HepG2 (cell line): ENCODE data around the gene STX10. TPM values are rescaled to one million over a fixed set of nuclear protein-coding genes. Genes with fewer than 3 reads are reported as not detected.

Source experiments
- ERF ChIP-seq: IDR thresholded peaks from 2 replicates; pipeline ENCODE4 v1.6.1; 2018; ENCODE audit warnings: missing biosample characterization, missing genetic modification reagents
- HNRNPH1 ChIP-seq: fragments of 200-400 bp; formaldehyde crosslinking; optimal IDR thresholded peaks from 2 replicates; pipeline ENCODE3; 2017; ENCODE audit warnings: mild to moderate bottlenecking, low read depth, low read length
- KLF15 ChIP-seq: sonication (generic); formaldehyde crosslinking; IDR thresholded peaks from 2 replicates; pipeline ENCODE4 v1.8.1; 2023; ENCODE audit warnings: borderline replicate concordance, mild to moderate bottlenecking, inconsistent platforms, missing genetic modification reagents, mixed read lengths
- NFYB ChIP-seq: sonication (generic); formaldehyde crosslinking; IDR thresholded peaks from 2 replicates; pipeline ENCODE4 v1.4.0; 2020; ENCODE audit warnings: missing genetic modification reagents
- THAP11 ChIP-seq: IDR thresholded peaks from 2 replicates; pipeline ENCODE4 v1.6.1; 2016; ENCODE audit warnings: missing biosample characterization, missing genetic modification reagents
- ZNF224 ChIP-seq: sonication (generic); formaldehyde crosslinking; IDR thresholded peaks from 2 replicates; pipeline ENCODE4 v1.5.0; 2020; ENCODE audit warnings: mild to moderate bottlenecking, missing genetic modification reagents
- ZNF225 ChIP-seq: sonication (generic); formaldehyde crosslinking; IDR thresholded peaks from 2 replicates; pipeline ENCODE4 v1.4.0; 2020; ENCODE audit warnings: mild to moderate bottlenecking, missing genetic modification reagents
- ZNF431 ChIP-seq: sonication (generic); formaldehyde crosslinking; IDR thresholded peaks from 2 replicates; pipeline ENCODE4 v1.9.0; 2022; ENCODE audit warnings: missing genetic modification reagents, low read depth, mild to moderate bottlenecking, borderline replicate concordance
- ZNF530 ChIP-seq: sonication (generic); formaldehyde crosslinking; IDR thresholded peaks from 2 replicates; pipeline ENCODE4 v1.5.0; 2020; ENCODE audit warnings: low read depth, mild to moderate bottlenecking, missing genetic modification reagents
- ZNF543 ChIP-seq: sonication (generic); formaldehyde crosslinking; IDR thresholded peaks from 2 replicates; pipeline ENCODE4 v1.4.0; 2020; ENCODE audit warnings: mild to moderate bottlenecking, missing genetic modification reagents
- ZNF546 ChIP-seq: sonication (generic); formaldehyde crosslinking; conservative IDR thresholded peaks from 2 replicates; pipeline ENCODE4 v1.8.1; 2023; ENCODE audit warnings: mild to moderate bottlenecking, missing genetic modification reagents
- polyA plus RNA-seq, 8 experiments: library from polyadenylated mRNA; depleted of rRNA in 3 of 8; stranded (reverse) in 7 of 8; unstranded in 1 of 8; fragments of >200 nt; fragmentation: Illumina TruSeq in 4 of 8; extraction: Trizol in 4 of 8; gene quantifications; 2 replicates each; pipeline versions ENCODE4 v1.2.1 to v1.2.3, GENCODE V29; 2011 to 2016; ENCODE audit warnings: low read depth in 4 of 8, missing spikeins in 1 of 8, mixed read lengths in 1 of 8; ENCODE audit not compliant: insufficient read depth in 1 of 8
- total RNA-seq, 5 experiments: library from RNA; depleted of rRNA; stranded (reverse); fragments of >200 nt; fragmentation: Illumina TruSeq; extraction: Trizol; gene quantifications; 2 replicates each; pipeline ENCODE4 v1.2.3, GENCODE V29; 2016; ENCODE audit warnings: low read depth in 1 of 5
- TF ChIP-seq, protein P1 (sequence below): IDR thresholded peaks from 2 replicates; pipeline ENCODE4 v1.6.1; 2016; ENCODE audit warnings: mild to moderate bottlenecking, missing biosample characterization, missing genetic modification reagents
- TF ChIP-seq, protein P2 (sequence below): conservative IDR thresholded peaks from 2 replicates; pipeline ENCODE4 v1.6.1; 2018; ENCODE audit warnings: missing genetic modification reagents
- TF ChIP-seq, protein P3 (sequence below): sonication (generic); formaldehyde crosslinking; IDR thresholded peaks from 2 replicates; pipeline ENCODE4 v1.4.0; 2020; ENCODE audit warnings: missing genetic modification reagents, mild to moderate bottlenecking, borderline replicate concordance
- TF ChIP-seq, protein P4 (sequence below): sonication (generic); formaldehyde crosslinking; IDR thresholded peaks from 2 replicates; pipeline ENCODE4 v1.8.0; 2023; ENCODE audit warnings: mild to moderate bottlenecking, missing genetic modification reagents
- TF ChIP-seq, protein P5 (sequence below): sonication (generic); formaldehyde crosslinking; IDR thresholded peaks from 2 replicates; pipeline ENCODE4 v1.4.0; 2020; ENCODE audit warnings: missing genetic modification reagents, borderline replicate concordance
- TF ChIP-seq, protein P6 (sequence below): sonication (generic); formaldehyde crosslinking; IDR thresholded peaks from 2 replicates; pipeline ENCODE4 v1.9.0; 2021; ENCODE audit warnings: missing genetic modification reagents, borderline replicate concordance

Gene STX10
- total and polyA plus RNA-seq, 2 of the 13 experiments (the other 11 are each of a cell fraction or from before 2014, with no cell fraction given) = 47.9 to 66.4 TPM

DNA sequence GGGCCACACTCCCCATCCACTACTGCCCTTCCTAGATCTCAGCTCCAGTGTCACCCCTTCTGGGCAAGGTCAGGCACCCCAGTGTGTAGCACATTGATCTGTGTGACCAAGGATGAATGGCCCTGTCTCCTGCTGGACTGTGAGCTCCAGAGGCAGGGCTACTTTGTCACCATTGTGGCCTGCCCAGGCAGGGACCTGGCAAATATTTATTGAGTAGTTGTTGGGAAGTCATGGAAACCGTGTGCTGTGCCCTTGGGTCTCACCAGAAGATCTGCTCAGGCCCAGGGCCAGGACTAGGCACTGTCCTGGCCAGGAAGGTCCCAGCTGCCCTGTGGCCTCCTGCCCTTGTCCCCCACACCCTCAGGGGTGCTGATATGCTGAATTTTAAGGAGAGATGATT lies 21.6 kb downstream of the STX10 start (continued):
- TF ChIP-seq ZNF530 (CRISPR knock-in tag) = no peak
- TF ChIP-seq HNRNPH1 = no peak
- TF ChIP-seq, protein P1, sequence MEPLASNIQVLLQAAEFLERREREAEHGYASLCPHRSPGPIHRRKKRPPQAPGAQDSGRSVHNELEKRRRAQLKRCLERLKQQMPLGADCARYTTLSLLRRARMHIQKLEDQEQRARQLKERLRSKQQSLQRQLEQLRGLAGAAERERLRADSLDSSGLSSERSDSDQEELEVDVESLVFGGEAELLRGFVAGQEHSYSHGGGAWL (CRISPR knock-in tag) = no peak
- no peak for TF ChIP-seq ZNF546 (CRISPR knock-in tag)
- no peak for TF ChIP-seq THAP11 (CRISPR knock-in tag)
- TF ChIP-seq ZNF543 (CRISPR knock-in tag) = no peak
- TF ChIP-seq NFYB = no peak
- TF ChIP-seq KLF15 = no peak
- no peak for TF ChIP-seq ZNF431 (CRISPR knock-in tag)
- no peak for TF ChIP-seq ERF (CRISPR knock-in tag)
- TF ChIP-seq, protein P2, sequence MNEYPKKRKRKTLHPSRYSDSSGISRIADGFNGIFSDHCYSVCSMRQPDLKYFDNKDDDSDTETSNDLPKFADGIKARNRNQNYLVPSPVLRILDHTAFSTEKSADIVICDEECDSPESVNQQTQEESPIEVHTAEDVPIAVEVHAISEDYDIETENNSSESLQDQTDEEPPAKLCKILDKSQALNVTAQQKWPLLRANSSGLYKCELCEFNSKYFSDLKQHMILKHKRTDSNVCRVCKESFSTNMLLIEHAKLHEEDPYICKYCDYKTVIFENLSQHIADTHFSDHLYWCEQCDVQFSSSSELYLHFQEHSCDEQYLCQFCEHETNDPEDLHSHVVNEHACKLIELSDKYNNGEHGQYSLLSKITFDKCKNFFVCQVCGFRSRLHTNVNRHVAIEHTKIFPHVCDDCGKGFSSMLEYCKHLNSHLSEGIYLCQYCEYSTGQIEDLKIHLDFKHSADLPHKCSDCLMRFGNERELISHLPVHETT (CRISPR knock-in tag) = no peak
- no peak for TF ChIP-seq ZNF224 (CRISPR knock-in tag)
- TF ChIP-seq, protein P3, sequence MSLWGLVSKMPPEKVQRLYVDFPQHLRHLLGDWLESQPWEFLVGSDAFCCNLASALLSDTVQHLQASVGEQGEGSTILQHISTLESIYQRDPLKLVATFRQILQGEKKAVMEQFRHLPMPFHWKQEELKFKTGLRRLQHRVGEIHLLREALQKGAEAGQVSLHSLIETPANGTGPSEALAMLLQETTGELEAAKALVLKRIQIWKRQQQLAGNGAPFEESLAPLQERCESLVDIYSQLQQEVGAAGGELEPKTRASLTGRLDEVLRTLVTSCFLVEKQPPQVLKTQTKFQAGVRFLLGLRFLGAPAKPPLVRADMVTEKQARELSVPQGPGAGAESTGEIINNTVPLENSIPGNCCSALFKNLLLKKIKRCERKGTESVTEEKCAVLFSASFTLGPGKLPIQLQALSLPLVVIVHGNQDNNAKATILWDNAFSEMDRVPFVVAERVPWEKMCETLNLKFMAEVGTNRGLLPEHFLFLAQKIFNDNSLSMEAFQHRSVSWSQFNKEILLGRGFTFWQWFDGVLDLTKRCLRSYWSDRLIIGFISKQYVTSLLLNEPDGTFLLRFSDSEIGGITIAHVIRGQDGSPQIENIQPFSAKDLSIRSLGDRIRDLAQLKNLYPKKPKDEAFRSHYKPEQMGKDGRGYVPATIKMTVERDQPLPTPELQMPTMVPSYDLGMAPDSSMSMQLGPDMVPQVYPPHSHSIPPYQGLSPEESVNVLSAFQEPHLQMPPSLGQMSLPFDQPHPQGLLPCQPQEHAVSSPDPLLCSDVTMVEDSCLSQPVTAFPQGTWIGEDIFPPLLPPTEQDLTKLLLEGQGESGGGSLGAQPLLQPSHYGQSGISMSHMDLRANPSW (CRISPR knock-in tag) = 0 out of 2 replicates have a peak, but pooled peaks have one; percentile 62
- TF ChIP-seq, protein P4, sequence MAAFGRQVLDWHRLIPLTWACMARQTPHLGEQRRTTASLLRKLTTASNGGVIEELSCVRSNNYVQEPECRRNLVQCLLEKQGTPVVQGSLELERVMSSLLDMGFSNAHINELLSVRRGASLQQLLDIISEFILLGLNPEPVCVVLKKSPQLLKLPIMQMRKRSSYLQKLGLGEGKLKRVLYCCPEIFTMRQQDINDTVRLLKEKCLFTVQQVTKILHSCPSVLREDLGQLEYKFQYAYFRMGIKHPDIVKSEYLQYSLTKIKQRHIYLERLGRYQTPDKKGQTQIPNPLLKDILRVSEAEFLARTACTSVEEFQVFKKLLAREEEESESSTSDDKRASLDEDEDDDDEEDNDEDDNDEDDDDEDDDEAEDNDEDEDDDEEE = no peak
- TF ChIP-seq, protein P5, sequence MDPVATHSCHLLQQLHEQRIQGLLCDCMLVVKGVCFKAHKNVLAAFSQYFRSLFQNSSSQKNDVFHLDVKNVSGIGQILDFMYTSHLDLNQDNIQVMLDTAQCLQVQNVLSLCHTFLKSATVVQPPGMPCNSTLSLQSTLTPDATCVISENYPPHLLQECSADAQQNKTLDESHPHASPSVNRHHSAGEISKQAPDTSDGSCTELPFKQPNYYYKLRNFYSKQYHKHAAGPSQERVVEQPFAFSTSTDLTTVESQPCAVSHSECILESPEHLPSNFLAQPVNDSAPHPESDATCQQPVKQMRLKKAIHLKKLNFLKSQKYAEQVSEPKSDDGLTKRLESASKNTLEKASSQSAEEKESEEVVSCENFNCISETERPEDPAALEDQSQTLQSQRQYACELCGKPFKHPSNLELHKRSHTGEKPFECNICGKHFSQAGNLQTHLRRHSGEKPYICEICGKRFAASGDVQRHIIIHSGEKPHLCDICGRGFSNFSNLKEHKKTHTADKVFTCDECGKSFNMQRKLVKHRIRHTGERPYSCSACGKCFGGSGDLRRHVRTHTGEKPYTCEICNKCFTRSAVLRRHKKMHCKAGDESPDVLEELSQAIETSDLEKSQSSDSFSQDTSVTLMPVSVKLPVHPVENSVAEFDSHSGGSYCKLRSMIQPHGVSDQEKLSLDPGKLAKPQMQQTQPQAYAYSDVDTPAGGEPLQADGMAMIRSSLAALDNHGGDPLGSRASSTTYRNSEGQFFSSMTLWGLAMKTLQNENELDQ (CRISPR knock-in tag) = no peak
- no peak for TF ChIP-seq ZNF225
- TF ChIP-seq, protein P6, sequence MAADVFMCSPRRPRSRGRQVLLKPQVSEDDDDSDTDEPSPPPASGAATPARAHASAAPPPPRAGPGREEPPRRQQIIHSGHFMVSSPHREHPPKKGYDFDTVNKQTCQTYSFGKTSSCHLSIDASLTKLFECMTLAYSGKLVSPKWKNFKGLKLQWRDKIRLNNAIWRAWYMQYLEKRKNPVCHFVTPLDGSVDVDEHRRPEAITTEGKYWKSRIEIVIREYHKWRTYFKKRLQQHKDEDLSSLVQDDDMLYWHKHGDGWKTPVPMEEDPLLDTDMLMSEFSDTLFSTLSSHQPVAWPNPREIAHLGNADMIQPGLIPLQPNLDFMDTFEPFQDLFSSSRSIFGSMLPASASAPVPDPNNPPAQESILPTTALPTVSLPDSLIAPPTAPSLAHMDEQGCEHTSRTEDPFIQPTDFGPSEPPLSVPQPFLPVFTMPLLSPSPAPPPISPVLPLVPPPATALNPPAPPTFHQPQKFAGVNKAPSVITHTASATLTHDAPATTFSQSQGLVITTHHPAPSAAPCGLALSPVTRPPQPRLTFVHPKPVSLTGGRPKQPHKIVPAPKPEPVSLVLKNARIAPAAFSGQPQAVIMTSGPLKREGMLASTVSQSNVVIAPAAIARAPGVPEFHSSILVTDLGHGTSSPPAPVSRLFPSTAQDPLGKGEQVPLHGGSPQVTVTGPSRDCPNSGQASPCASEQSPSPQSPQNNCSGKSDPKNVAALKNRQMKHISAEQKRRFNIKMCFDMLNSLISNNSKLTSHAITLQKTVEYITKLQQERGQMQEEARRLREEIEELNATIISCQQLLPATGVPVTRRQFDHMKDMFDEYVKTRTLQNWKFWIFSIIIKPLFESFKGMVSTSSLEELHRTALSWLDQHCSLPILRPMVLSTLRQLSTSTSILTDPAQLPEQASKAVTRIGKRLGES (CRISPR knock-in tag) = no peak
